Measurements from ENCODE around the gene CD2BP2. TPM values are rescaled to one million over a fixed set of nuclear protein-coding genes. Genes with fewer than 3 reads are reported as not detected.

CD2BP2 gene
- total and polyA plus RNA-seq, 2 of the 13 experiments (the other 11 are each of a cell fraction or from before 2014, with no cell fraction given): 24.9 to 54.6 TPM

GRCh38 chr16:30368792-30369090 is 13.6 kb upstream of the CD2BP2 start (continued):
- no peak for TF ChIP-seq ZNF513 (CRISPR knock-in tag; conservative IDR thresholded peaks at IDR 0.05)
- TF ChIP-seq ZXDC (CRISPR knock-in tag; IDR thresholded peaks at IDR 0.05): no peak
- no peak for TF ChIP-seq MLX (CRISPR knock-in tag; IDR thresholded peaks at IDR 0.05)

- in situ Hi-C loops (cut with HindIII; ENCODE audit: extremely low pct_ligation_motif_present, low pct_unique_long_range_greater_than_20kb): no loop called here
- TF ChIP-seq SNAPC4 (CRISPR knock-in tag; IDR thresholded peaks at IDR 0.05): no peak
- TF ChIP-seq ZNF354B (CRISPR knock-in tag; IDR thresholded peaks at IDR 0.05): 0 out of 2 replicates have a peak, but pooled peaks have one; percentile 40
- TF ChIP-seq ZNF891 (CRISPR knock-in tag; IDR thresholded peaks at IDR 0.05): 0 out of 2 replicates have a peak, but pooled peaks have one; percentile 5
- TF ChIP-seq SIN3A (IDR thresholded peaks at IDR 0.05; ENCODE audit: borderline replicate concordance, low read depth, low read length): peak; percentile 31; the same call in 1 of the 2 replicates
These were observed 13.1 kb upstream of the CD2BP2 start for GRCh38 chr16:30368122-30368791.

More at GRCh38 chr16:30368122-30368791, 13.1 kb upstream of the CD2BP2 start:
- H3K4me1 ChIP-seq (ENCODE audit: insufficient read depth, low read length): peaks cover 45% of the 10 kb centered on the region
- no peak overlapping the region for H2AFZ ChIP-seq (ENCODE audit: low read length)
- DNase-seq (ENCODE audit: low spot score) (no peak), FAIRE-seq (no peak), ATAC-seq (no peak)
- WGBS (ENCODE audit: low lambda C conversion rate): 8% methylated on average over 8 of the region's 8 CpGs
- intact Hi-C loops (cut with micrococcal nuclease; ENCODE audit: unreplicated experiment): no loop called here
- peaks cover 20% of the 10 kb centered on the region; the same call in 1 of the 2 replicates for H4K20me1 ChIP-seq (ENCODE audit: insufficient read depth, low read length)
- POLR2A ChIA-PET: interaction anchor here (1.2 to 4.7 kb wide), 4 partner anchors 11 to 34 kb away, joined by 3 to 94 read pairs (median 9); partner anchors contain the start of genes CD2BP2 and ZNF48
- H3K9ac ChIP-seq (ENCODE audit: insufficient read depth, low read depth, low read length): peak overlapping the region; percentile 75
- peak overlapping the region; percentile 80 to 90 (median 86) for H3K4me3 ChIP-seq (replicated peaks in 1 of 3; ENCODE audit: insufficient read depth in 1 of 3, low read depth in 2 of 3, low read length in 3 of 3)
- H3K9me3 ChIP-seq (ENCODE audit: low read length): no peaks in the 10 kb centered on the region
- H3K79me2 ChIP-seq (ENCODE audit: insufficient read depth, low read length): peaks cover 37% of the 10 kb centered on the region
- H3K4me2 ChIP-seq (ENCODE audit: low read depth, low read length): peak overlapping the region; percentile 91
- no TSS peak for BruUV-seq (replicated peaks)
- CTCF ChIA-PET (ENCODE audit: low intra/inter-chr PET ratio, low total read pairs): no interaction called here
- peak overlapping the region; percentile 15 for H3K27ac ChIP-seq (ENCODE audit: extremely low read length, insufficient read depth, low read length)
- H3K36me3 ChIP-seq (replicated peaks in 1 of 2; ENCODE audit: control insufficient read depth in 1 of 2, insufficient read depth in 2 of 2, low read length in 2 of 2): peaks cover 8 to 17% of the 10 kb centered on the region in 2 experiments; a peak in 3 of 5 replicates
- H3K27me3 ChIP-seq (ENCODE audit: control insufficient read depth in 1 of 2, insufficient read depth in 2 of 2, low read length in 2 of 2): no peaks in the 10 kb centered on the region; a peak in 1 of 5 replicates
